HG03025 (cell line): ENCODE measurements around the gene ZFP36L2.
A peak's percentile ranks its signal among the peaks of the same experiment; 100 is the strongest.
"Not testable (repeated sequence)": the region's sequence is repeated elsewhere in the genome, so short reads cannot be mapped to it uniquely, and the experiment has no call there.

ENCODE experiments used
- ATAC-seq: cut with Tn5 transposase; IDR thresholded peaks from one replicate; pipeline ENCODE4 v1.9.1; 2021; ENCODE audit warnings: mild to moderate bottlenecking, moderate library complexity; ENCODE audit not compliant: unreplicated experiment, low FRiP score

Gene ZFP36L2

GRCh38 chr2:43190311-43191052, 35.9 kb downstream of the ZFP36L2 start:
- ATAC-seq, result no peak

GRCh38 chr2:43189861-43190260, 36.5 kb downstream of the ZFP36L2 start:
- ATAC-seq, result not testable (repeated sequence)

GRCh38 chr2:43188561-43189386, 37.6 kb downstream of the ZFP36L2 start:
- no peak for ATAC-seq

- no peak for ATAC-seq
These were observed 39.6 kb downstream of the ZFP36L2 start for GRCh38 chr2:43186679-43187374.

GRCh38 chr2:43186321-43186678, 40.1 kb downstream of the ZFP36L2 start:
- no peak for ATAC-seq

- ATAC-seq, result no peak
These were observed 41.3 kb downstream of the ZFP36L2 start for GRCh38 chr2:43185146-43185545.

GRCh38 chr2:43184339-43184895, 42.0 kb downstream of the ZFP36L2 start:
- ATAC-seq, result no peak

GRCh38 chr2:43183743-43184142, 42.7 kb downstream of the ZFP36L2 start:
- ATAC-seq, result no peak

GRCh38 chr2:43180897-43181296, 45.5 kb downstream of the ZFP36L2 start:
- no peak for ATAC-seq

GRCh38 chr2:43179942-43180341, 46.5 kb downstream of the ZFP36L2 start:
- no peak for ATAC-seq

GRCh38 chr2:43178602-43179542, 47.5 kb downstream of the ZFP36L2 start:
- ATAC-seq, result no peak

GRCh38 chr2:43178055-43178598, 48.3 kb downstream of the ZFP36L2 start:
- ATAC-seq, result no peak

GRCh38 chr2:43176449-43176848, 50.0 kb downstream of the ZFP36L2 start:
- ATAC-seq, result no peak

GRCh38 chr2:43175876-43176275, 50.5 kb downstream of the ZFP36L2 start:
- no peak for ATAC-seq

- no peak for ATAC-seq
These were observed 51.4 kb downstream of the ZFP36L2 start for GRCh38 chr2:43175020-43175441.

- ATAC-seq, result peak; percentile 63
These were observed 52.0 kb downstream of the ZFP36L2 start for GRCh38 chr2:43174368-43174916.
